Measurements from ENCODE around the gene ARSG.
"Not testable (repeated sequence)": the region's sequence is repeated elsewhere in the genome, so short reads cannot be mapped to it uniquely, and the experiment has no call there.

DNA sequence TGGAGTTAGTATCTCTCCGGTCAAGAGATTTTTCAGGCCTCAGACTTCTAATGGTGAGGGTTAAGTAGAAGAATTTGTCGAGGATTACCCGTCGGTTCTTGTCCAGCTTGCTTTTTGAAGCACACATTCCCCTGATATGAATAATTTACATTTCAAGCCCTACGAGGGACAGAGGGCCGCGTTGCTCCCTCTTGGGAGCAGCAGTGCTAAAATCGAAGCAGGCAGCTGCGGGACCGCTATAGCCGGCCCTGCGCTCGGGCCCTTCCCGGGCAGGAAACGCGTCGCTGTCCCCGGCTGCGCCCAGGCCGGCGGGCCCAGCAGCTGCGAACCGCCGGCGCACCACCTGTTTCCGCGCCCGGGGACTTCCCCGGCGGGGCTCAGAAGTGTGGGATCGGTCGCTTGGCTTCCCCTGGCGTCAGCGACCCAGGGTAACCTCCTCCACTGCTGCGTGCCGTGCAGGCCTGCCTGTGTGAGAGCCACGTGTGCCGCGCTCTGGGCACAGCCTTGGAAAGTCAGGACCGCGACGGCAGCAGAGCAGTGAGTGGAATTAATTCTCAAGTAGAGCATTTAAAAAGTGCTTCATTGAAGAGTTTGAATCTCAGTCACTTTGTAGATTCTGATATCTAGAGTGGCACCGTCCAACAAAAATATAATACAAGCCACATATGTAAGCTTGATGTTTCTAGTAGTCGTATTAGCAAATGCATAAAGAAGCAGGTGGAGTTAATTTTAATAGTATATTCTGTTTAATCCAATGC lies 32.2 kb upstream of the ARSG start:
- TF ChIP-seq, protein P1, sequence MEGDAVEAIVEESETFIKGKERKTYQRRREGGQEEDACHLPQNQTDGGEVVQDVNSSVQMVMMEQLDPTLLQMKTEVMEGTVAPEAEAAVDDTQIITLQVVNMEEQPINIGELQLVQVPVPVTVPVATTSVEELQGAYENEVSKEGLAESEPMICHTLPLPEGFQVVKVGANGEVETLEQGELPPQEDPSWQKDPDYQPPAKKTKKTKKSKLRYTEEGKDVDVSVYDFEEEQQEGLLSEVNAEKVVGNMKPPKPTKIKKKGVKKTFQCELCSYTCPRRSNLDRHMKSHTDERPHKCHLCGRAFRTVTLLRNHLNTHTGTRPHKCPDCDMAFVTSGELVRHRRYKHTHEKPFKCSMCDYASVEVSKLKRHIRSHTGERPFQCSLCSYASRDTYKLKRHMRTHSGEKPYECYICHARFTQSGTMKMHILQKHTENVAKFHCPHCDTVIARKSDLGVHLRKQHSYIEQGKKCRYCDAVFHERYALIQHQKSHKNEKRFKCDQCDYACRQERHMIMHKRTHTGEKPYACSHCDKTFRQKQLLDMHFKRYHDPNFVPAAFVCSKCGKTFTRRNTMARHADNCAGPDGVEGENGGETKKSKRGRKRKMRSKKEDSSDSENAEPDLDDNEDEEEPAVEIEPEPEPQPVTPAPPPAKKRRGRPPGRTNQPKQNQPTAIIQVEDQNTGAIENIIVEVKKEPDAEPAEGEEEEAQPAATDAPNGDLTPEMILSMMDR (IDR thresholded peaks at IDR 0.05), result not testable (repeated sequence)
- TF ChIP-seq JUND (IDR thresholded peaks at IDR 0.05); EP300 (IDR thresholded peaks at IDR 0.05; ENCODE audit: borderline replicate concordance in 1 of 2, low read depth in 1 of 2, low read length in 1 of 2); YY1 (IDR thresholded peaks at IDR 0.05; ENCODE audit: low read depth); TCF12 (IDR thresholded peaks at IDR 0.05): not testable (repeated sequence)

Data from SK-N-SH (cell line).